ENCODE results near the gene FMNL1.

FMNL1 gene

DNA sequence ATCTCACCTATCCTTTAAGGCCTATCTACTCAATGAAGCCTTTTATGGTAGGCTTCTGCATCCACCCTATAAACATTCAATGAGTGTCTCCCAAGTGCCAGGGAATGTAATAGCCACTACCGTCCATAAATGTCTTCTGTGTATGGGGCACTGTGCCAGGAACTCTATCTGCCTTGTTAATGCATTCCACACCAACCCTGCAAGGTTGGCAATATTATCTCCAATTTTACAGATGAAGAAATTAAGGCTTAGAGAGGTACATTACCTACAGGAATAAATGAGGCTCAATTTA is 75.1 kb downstream of the FMNL1 start:
- TF ChIP-seq, protein P1, sequence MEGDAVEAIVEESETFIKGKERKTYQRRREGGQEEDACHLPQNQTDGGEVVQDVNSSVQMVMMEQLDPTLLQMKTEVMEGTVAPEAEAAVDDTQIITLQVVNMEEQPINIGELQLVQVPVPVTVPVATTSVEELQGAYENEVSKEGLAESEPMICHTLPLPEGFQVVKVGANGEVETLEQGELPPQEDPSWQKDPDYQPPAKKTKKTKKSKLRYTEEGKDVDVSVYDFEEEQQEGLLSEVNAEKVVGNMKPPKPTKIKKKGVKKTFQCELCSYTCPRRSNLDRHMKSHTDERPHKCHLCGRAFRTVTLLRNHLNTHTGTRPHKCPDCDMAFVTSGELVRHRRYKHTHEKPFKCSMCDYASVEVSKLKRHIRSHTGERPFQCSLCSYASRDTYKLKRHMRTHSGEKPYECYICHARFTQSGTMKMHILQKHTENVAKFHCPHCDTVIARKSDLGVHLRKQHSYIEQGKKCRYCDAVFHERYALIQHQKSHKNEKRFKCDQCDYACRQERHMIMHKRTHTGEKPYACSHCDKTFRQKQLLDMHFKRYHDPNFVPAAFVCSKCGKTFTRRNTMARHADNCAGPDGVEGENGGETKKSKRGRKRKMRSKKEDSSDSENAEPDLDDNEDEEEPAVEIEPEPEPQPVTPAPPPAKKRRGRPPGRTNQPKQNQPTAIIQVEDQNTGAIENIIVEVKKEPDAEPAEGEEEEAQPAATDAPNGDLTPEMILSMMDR (IDR thresholded peaks at IDR 0.05; ENCODE audit: low read depth, low read length): no peak
- in situ Hi-C loops (cut with HindIII; ENCODE audit: low sequenced_read_pairs): no loop called here
- no peak for DNase-seq (ENCODE audit: low read depth, low spot score)
- H3K4me3 ChIP-seq (ENCODE audit: low read depth, low read length): no peak overlapping the region

Measured in astrocyte of the spinal cord (primary cell).